Esophagus squamous epithelium (tissue), 5 donors: ENCODE results near the gene GATA2. TPM values are rescaled to one million over a fixed set of nuclear protein-coding genes. Genes with fewer than 3 reads are reported as not detected.

Experiments used
- DNase-seq: peaks from one replicate; lab custom pipeline; 2025; lab: John Stamatoyannopoulos, UW
- H3K27ac ChIP-seq, 4 donors: fragments of 200-600 bp; sonication (generic); one replicate each; pipeline ENCODE4 v1.5.1; 2016 to 2019; ENCODE audit warnings: mild to moderate bottlenecking in 1 of 4
- H3K27me3 ChIP-seq, 4 donors: fragments of 200-600 bp; sonication (generic); 1 replicate in 3 of 4; 2 replicates in 1 of 4; pipeline versions ENCODE4 v1.5.1 to v1.6.0; 2017 to 2021; ENCODE audit warnings: antibody characterized with exemption in 1 of 4
- H3K36me3 ChIP-seq, 3 donors: fragments of 200-600 bp; sonication (generic); one replicate each; pipeline ENCODE4 v1.5.1; 2016 to 2019
- H3K4me1 ChIP-seq, 3 donors: fragments of 200-600 bp; sonication (generic); one replicate each; pipeline ENCODE4 v1.5.1; 2017 to 2019
- H3K4me3 ChIP-seq, 4 donors: fragments of 200-600 bp; sonication (generic); 1 replicate in 3 of 4; 2 replicates in 1 of 4; pipeline ENCODE4 v1.5.1; 2016 to 2019; ENCODE audit warnings: mild to moderate bottlenecking in 2 of 4, moderate library complexity in 1 of 4
- H3K9me3 ChIP-seq, 3 donors: fragments of 200-600 bp; sonication (generic); one replicate each; pipeline ENCODE4 v1.5.1; 2016 to 2019
- POLR2A ChIP-seq, 4 donors: fragments of 450-650 bp; IDR thresholded peaks; one replicate each; pipeline ENCODE4 v1.6.1; 2017; ENCODE audit warnings: antibody characterized with exemption in 4 of 4, mild to moderate bottlenecking in 4 of 4, moderate library complexity in 3 of 4
- whole genome bisulfite sequencing, 2 donors: methylation state at CpG; one replicate each; pipeline ENCODE4 v1.1.5; 2018; 5-methylcytosine and 5-hydroxymethylcytosine counted together
- intact Hi-C: fragments of 100-400 bp; cut with DNase I; formaldehyde crosslinking; loops from one replicate; pipeline ENCODE4 v1.15.0; 2022
- total RNA-seq, 4 donors: library from RNA; depleted of rRNA; stranded (reverse); fragments of >200 nt; gene quantifications; one replicate each; pipeline ENCODE4 v1.1.0, GENCODE V29; 2016
- TF ChIP-seq, protein P1 (sequence below), 6 experiments: fragments of 450-650 bp in 4 of 6; fragments of 200-600 bp in 2 of 6; sonication (generic) in 2 of 6; IDR thresholded peaks; one replicate each; pipeline ENCODE4 v1.5.1; 2016 to 2019; ENCODE audit warnings: antibody characterized with exemption in 6 of 6, mild to moderate bottlenecking in 4 of 6, moderate library complexity in 4 of 6
- donor health status: DM: yes; HTN: yes; CAD: no.

GATA2 gene
- total RNA-seq, 4 donors from 2014 or later = 1.6 to 12.8 (median 1.9) TPM

DNA sequence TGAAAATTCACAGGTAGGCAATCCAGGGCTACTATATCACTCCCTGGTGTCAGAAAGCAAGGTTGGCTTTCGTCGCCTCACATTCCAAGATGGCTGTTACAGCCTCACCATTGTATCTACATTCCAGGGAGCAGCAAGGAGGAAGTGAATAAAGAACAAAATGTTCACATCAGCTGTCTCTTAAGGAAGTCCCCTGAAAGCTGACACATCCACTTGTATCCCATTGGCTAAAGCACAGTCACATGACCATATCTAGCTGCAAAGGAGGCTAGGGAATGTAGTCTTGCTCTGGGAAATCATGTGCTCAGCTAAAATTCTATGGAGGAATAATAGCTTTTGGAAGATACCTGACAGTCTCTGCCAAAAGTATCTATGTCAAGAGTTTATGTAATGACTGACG lies 12.8 kb upstream of the GATA2 start:
- no peaks in the 10 kb centered on the region for H3K9me3 ChIP-seq
- intact Hi-C loops = no loop called here
- 90 to 93% methylated on average over 3 of the region's 3 CpGs for WGBS, 2 donors
- no peak for TF ChIP-seq POLR2A (IDR thresholded peaks at IDR 0.05)
- TF ChIP-seq, protein P1, sequence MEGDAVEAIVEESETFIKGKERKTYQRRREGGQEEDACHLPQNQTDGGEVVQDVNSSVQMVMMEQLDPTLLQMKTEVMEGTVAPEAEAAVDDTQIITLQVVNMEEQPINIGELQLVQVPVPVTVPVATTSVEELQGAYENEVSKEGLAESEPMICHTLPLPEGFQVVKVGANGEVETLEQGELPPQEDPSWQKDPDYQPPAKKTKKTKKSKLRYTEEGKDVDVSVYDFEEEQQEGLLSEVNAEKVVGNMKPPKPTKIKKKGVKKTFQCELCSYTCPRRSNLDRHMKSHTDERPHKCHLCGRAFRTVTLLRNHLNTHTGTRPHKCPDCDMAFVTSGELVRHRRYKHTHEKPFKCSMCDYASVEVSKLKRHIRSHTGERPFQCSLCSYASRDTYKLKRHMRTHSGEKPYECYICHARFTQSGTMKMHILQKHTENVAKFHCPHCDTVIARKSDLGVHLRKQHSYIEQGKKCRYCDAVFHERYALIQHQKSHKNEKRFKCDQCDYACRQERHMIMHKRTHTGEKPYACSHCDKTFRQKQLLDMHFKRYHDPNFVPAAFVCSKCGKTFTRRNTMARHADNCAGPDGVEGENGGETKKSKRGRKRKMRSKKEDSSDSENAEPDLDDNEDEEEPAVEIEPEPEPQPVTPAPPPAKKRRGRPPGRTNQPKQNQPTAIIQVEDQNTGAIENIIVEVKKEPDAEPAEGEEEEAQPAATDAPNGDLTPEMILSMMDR (IDR thresholded peaks at IDR 0.05) = no peak
- H3K4me1 ChIP-seq = no peaks in the 10 kb centered on the region
- H3K36me3 ChIP-seq = no peaks in the 10 kb centered on the region
- H3K27ac ChIP-seq = no peak overlapping the region
- H3K27me3 ChIP-seq = peaks cover 0 to 92% (median 0%) of the 10 kb centered on the region in 4 donors
- DNase-seq = no peak
- no peak overlapping the region for H3K4me3 ChIP-seq

DNA sequence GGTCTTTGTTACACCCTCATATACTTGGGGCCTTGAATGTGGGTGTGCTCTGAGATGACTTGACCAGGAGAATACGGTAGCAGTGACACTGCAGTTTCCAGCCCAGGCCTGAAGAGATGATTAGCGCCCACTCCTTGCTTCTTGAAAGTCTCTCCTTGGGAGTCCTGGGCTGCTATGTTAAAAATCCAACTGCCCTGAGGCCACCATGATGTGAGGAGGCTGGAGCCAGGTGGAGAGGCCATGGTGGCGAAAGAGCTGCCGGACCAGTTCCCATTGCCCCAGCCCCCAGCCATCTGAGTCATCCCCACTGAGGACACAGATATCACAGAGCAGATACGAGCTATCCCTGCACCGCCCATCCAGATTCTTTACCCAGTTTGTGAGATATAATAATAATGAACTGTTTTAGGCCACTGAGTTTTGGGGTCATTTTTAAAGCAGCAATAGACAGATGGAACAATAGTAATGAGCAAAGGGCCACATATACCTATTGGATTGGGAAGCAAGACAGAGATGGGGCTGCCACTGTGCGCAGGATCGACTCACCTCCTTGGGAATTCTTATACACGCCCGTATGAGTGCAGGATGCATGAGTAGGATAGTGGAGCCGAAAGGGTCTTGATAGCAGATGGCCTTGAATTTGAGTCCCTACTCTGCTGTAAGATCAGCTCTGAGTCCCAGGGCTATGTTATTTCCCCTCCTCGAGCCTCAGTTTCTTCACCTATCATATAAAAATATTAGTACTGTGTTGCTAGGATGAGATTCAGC lies 12.1 kb upstream of the GATA2 start:
- Histone ChIP-seq H3K4me1 (no peaks in the 10 kb centered on the region), H3K36me3 (no peaks in the 10 kb centered on the region), H3K4me3 (no peak overlapping the region), H3K9me3 (no peaks in the 10 kb centered on the region), H3K27me3 (peaks cover 0 to 92% (median 0%) of the 10 kb centered on the region in 4 donors), H3K27ac (no peak overlapping the region)
- intact Hi-C loops = no loop called here
- no peak for DNase-seq
- TF ChIP-seq, protein P1 (IDR thresholded peaks at IDR 0.05) = no peak
- no peak for TF ChIP-seq POLR2A (IDR thresholded peaks at IDR 0.05)
- 79 to 91% methylated on average over 6 to 9 of the region's 12 CpGs for WGBS, 2 donors

DNA sequence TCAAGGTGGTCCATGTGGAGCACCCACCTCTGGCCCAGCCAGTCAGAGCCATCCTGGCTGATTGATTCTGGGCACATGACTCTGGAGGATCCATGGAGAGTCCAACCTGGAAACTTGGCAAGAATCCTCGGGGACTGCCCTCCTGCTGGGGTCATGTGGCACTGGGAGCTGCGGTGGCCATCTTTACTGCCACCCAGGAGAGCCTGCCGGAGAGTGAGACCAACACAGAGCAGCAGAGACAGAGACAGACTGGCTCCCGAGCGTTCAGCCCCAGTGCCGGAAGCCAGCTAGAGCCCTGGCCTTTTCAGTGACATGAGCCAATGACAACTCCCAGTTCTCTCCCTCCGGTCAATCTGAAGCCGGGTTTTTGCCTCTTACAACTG lies 11.5 kb upstream of the GATA2 start:
- DNase-seq = no peak
- intact Hi-C loops = no loop called here
- H3K27ac ChIP-seq = no peak overlapping the region
- H3K27me3 ChIP-seq = peaks cover 0 to 93% (median 3%) of the 10 kb centered on the region in 4 donors
- H3K9me3 ChIP-seq = no peaks in the 10 kb centered on the region
- H3K36me3 ChIP-seq = no peaks in the 10 kb centered on the region
- TF ChIP-seq POLR2A (IDR thresholded peaks at IDR 0.05) = no peak
- TF ChIP-seq, protein P1 (IDR thresholded peaks at IDR 0.05) = no peak
- H3K4me1 ChIP-seq = no peaks in the 10 kb centered on the region
- no peak overlapping the region for H3K4me3 ChIP-seq
- WGBS, 2 donors = 96% methylated on average over 4 of the region's 8 CpGs; no CpG with 5 or more reads in 1 of the 2 donors

DNA sequence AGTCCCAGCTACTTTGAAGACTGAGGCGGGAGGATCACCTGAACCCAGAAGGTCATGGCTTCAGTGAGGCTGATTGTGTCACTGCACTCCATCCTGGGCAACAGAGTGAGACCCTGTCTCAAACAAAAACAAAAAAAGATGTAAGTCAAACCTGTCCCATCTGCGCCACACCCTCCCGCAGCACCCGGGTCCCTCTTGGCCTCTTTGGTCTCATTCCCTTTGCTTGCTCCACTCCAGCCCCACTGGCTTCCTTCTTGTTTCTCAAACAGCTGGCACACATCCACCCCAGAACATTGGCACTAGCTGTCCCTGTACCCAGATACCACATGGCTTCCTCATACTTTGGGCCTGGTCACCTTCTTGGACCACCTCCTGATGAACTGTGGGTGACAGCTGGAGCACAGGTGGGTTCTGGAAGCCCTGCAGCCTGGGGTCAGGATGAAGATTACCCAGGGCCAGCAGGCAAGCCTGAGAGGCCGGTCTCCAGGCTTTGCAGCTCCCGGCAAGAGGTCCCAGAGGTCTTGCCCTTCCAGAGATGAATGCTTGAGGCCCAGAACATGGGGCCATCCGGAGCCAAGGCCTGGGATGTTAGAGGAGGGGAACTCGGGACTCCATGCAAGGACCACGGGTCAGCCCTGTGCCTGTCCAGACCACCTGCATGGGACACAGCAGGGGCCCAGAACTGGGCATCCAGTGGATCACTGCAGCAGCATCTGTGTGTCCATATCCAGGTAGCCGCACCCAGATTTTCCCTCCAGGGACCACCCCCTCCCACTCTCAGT lies 10.9 kb upstream of the GATA2 start:
- peaks cover 0 to 93% (median 8%) of the 10 kb centered on the region in 4 donors for H3K27me3 ChIP-seq
- WGBS, 2 donors = 70 to 95% methylated on average over 4 to 5 of the region's 10 CpGs
- H3K27ac ChIP-seq = no peak overlapping the region
- TF ChIP-seq, protein P1 (IDR thresholded peaks at IDR 0.05) = no peak
- TF ChIP-seq POLR2A (IDR thresholded peaks at IDR 0.05) = no peak
- no peaks in the 10 kb centered on the region for H3K4me1 ChIP-seq
- no peak overlapping the region for H3K4me3 ChIP-seq
- H3K36me3 ChIP-seq = no peaks in the 10 kb centered on the region
- DNase-seq = no peak
- H3K9me3 ChIP-seq = no peaks in the 10 kb centered on the region
- intact Hi-C loops = no loop called here

DNA sequence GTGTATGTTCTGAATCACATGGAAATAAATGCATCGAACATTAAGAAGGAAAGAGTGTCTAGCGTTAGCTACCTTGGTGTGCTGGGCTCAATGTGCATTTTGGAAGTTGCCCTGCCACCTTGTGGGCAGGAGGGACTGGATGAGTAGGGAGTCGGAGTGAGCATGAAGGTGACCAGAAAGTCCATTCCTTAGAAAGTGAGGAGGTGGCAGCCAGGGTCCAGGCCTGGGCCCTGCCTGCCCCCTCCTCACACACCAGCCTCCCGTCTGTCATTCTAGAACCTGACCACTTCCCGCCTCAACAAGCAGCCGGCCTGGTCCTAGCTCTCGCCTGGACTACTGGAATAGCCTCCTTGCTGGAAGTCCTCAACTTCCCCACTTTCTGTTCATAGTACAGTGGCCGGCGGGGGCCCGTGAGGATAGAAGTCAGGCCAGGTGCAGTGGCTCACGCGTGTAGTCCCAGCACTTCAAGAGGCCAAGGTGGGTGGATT lies 10.2 kb upstream of the GATA2 start:
- Histone ChIP-seq H3K27ac (no peak overlapping the region), H3K36me3 (no peaks in the 10 kb centered on the region), H3K27me3 (peaks cover 0 to 93% (median 13%) of the 10 kb centered on the region in 4 donors), H3K4me1 (peaks cover 0 to 7% (median 0%) of the 10 kb centered on the region in 3 donors), H3K4me3 (no peak overlapping the region), H3K9me3 (no peaks in the 10 kb centered on the region)
- intact Hi-C loops = no loop called here
- no peak for TF ChIP-seq POLR2A (IDR thresholded peaks at IDR 0.05)
- TF ChIP-seq, protein P1 (IDR thresholded peaks at IDR 0.05) = no peak
- no peak for DNase-seq
- 71 to 86% methylated on average over 5 to 6 of the region's 12 CpGs for WGBS, 2 donors
